ENCODE measurements around the gene ARRB1. TPM values are rescaled to one million over a fixed set of nuclear protein-coding genes. Genes with fewer than 3 reads are reported as not detected.
A peak's percentile ranks its signal among the peaks of the same experiment; 100 is the strongest.

Gene ARRB1
- total RNA-seq, 1 experiment from 2014 or later, result 24.2 TPM

DNA sequence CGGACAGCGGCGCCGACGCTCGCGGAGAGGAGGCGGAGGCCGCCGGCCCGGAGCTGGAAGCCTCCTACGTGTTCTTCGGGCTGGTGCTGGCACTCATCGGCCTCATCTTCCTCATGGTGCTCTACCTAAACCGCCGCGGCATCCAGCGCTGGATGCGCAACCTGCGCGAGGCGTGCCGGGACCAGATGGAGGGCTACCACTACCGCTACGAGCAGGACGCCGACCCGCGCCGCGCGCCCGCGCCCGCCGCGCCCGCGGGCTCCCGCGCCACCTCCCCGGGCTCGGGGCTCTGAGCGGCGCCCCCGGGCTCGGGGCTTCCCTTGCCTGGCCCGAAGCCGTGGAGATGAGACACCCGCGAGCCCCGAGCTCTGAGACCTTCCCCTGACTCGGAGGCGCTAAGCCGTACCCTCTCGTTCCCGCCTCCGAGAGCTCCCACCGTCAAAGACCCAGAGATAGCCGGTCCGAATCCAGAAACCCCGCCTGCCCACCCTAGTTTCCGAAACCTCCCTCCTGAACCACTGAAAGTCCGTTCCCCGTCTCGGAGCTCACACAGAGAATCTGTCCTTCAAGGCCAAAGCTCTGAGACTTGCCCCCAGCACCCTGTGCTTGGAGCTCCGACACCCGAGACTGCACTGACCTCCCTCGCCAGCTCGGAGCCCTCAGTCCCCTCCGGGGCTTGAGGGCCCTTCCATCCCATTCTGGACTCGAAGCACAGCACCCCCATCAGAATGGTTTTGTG is 109.4 kb downstream of the ARRB1 start:
- no peak overlapping the region for H2AFZ ChIP-seq (ENCODE audit: low read depth, low read length, poor library complexity, severe bottlenecking)
- DNase-seq (ENCODE audit: low read depth, low spot score) (no peak), ATAC-seq (no peak)
- H3K27me3 ChIP-seq (ENCODE audit: insufficient read depth, low read length), result no peaks in the 10 kb centered on the region
- TF ChIP-seq RAD21 (IDR thresholded peaks at IDR 0.05; ENCODE audit: low read depth) (no peak), EGR1 (IDR thresholded peaks at IDR 0.05; ENCODE audit: low read depth) (no peak), ELF1 (IDR thresholded peaks at IDR 0.05; ENCODE audit: borderline replicate concordance, low read depth) (no peak), ATF3 (IDR thresholded peaks at IDR 0.05) (no peak), EZH2phosphoT487 (IDR thresholded peaks at IDR 0.05; ENCODE audit: borderline replicate concordance) (no peak), ZNF274 (IDR thresholded peaks at IDR 0.05; ENCODE audit: low read depth, low read length) (no peak), SIN3A (IDR thresholded peaks at IDR 0.05; ENCODE audit: low read depth) (no peak), CTCF (IDR thresholded peaks at IDR 0.05 in 2 of 3, conservative IDR thresholded peaks at IDR 0.05 in 1 of 3; ENCODE audit: borderline replicate concordance in 1 of 3, insufficient read depth in 1 of 3, low read depth in 2 of 3, low read length in 2 of 3) (no peak; a peak in 1 of 6 replicates), CEBPB (IDR thresholded peaks at IDR 0.05; ENCODE audit: low read depth) (no peak), EZH2 (IDR thresholded peaks at IDR 0.05) (no peak), SRF (IDR thresholded peaks at IDR 0.05; ENCODE audit: low read depth) (no peak), TCF7L2 (IDR thresholded peaks at IDR 0.05; ENCODE audit: borderline replicate concordance, extremely low read depth, insufficient read depth, insufficient read length) (no peak), YY1 (IDR thresholded peaks at IDR 0.05; ENCODE audit: extremely low read depth, insufficient replicate concordance, low read depth, low read length) (no peak), FOSL1 (IDR thresholded peaks at IDR 0.05; ENCODE audit: low read depth) (no peak), JUND (IDR thresholded peaks at IDR 0.05) (no peak)
- TF ChIP-seq, protein P1, sequence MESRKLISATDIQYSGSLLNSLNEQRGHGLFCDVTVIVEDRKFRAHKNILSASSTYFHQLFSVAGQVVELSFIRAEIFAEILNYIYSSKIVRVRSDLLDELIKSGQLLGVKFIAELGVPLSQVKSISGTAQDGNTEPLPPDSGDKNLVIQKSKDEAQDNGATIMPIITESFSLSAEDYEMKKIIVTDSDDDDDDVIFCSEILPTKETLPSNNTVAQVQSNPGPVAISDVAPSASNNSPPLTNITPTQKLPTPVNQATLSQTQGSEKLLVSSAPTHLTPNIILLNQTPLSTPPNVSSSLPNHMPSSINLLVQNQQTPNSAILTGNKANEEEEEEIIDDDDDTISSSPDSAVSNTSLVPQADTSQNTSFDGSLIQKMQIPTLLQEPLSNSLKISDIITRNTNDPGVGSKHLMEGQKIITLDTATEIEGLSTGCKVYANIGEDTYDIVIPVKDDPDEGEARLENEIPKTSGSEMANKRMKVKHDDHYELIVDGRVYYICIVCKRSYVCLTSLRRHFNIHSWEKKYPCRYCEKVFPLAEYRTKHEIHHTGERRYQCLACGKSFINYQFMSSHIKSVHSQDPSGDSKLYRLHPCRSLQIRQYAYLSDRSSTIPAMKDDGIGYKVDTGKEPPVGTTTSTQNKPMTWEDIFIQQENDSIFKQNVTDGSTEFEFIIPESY (IDR thresholded peaks at IDR 0.05; ENCODE audit: extremely low read depth, insufficient replicate concordance, low read length), result no peak
- no peaks in the 10 kb centered on the region for H3K9me2 ChIP-seq (ENCODE audit: insufficient read depth)
- H3K9me3 ChIP-seq (ENCODE audit: control insufficient read depth in 1 of 2, insufficient read depth in 1 of 2, low read depth in 1 of 2, low read length in 2 of 2), result no peaks in the 10 kb centered on the region
- no peak overlapping the region for H3K27ac ChIP-seq (ENCODE audit: low read depth, low read length)
- peak overlapping the region; percentile 83; the same call in 1 of the 2 replicates for H3K4me2 ChIP-seq (ENCODE audit: low read length)
- H3K4me1 ChIP-seq (ENCODE audit: control insufficient read depth in 1 of 2, insufficient read depth in 2 of 2, low read length in 2 of 2), result peaks cover 6 to 16% of the 10 kb centered on the region in 2 experiments; a peak in 3 of 4 replicates
- no peaks in the 10 kb centered on the region for H3K79me2 ChIP-seq (ENCODE audit: insufficient read depth, low read length)
- intact Hi-C loops (cut with micrococcal nuclease), result loop anchor here (2.0 kb wide), 2 partner anchors 101 to 313 kb away; no protein-coding TSS in a partner anchor
- H3K9ac ChIP-seq (ENCODE audit: low read length), result no peak overlapping the region
- no peaks in the 10 kb centered on the region for H3K36me3 ChIP-seq (ENCODE audit: control insufficient read depth in 1 of 2, insufficient read depth in 2 of 2, low read length in 2 of 2)
- ChIA-PET RAD21 (ENCODE audit: low non-redundant PET in 1 of 2, low total read pairs in 2 of 2, uncharacterized antibody in 2 of 2, unreplicated experiment in 2 of 2) (interaction anchor here in 1 of 2 experiments (0.5 to 1.5 kb wide), 4 partner anchors 37 to 101 kb away, joined by 3 to 5 read pairs (median 5); no protein-coding TSS in a partner anchor), CTCF (interaction anchor here (0.6 to 4.7 kb wide), 10 partner anchors 23 to 440 kb away, joined by 3 to 70 read pairs (median 4); partner anchors contain the start of genes SPCS2 and XRRA1), POLR2A (interaction anchor here (1.3 kb wide), 1 partner anchor 18 kb away, joined by 3 read pairs; no protein-coding TSS in a partner anchor)
- no peaks in the 10 kb centered on the region for H4K20me1 ChIP-seq (ENCODE audit: insufficient read depth)
- BruUV-seq (replicated peaks), result no TSS peak
- H3K4me3 ChIP-seq (replicated peaks in 1 of 2; ENCODE audit: low read depth in 1 of 2, low read length in 2 of 2), result no peak overlapping the region
